Activated CD4-positive, alpha-beta T cell treated with anti-CD3 and anti-CD28 coated beads, Interleukin-2, Interleukin-4, amounts not matched to agents 100 ng/mL and 50 ng/mL, durations not matched to agents 16 hours and 8 hours (primary cell): ENCODE measurements around the gene KRT81.
"Not testable (repeated sequence)": the region's sequence is repeated elsewhere in the genome, so short reads cannot be mapped to it uniquely, and the experiment has no call there.

Experiments
- DNase-seq: peaks from one replicate; pipeline ENCODE4 v3.0.0-alpha.2; 2020; ENCODE audit warnings: low spot score

KRT81 gene

GRCh38 chr12:52296572-52297215 lies 5.4 kb upstream of the KRT81 start:
- DNase-seq = no peak

GRCh38 chr12:52295663-52296062 lies 4.3 kb upstream of the KRT81 start:
- DNase-seq = no peak

- DNase-seq = no peak
Observed at GRCh38 chr12:52294803-52295202, 3.5 kb upstream of the KRT81 start.

GRCh38 chr12:52293926-52294325 lies 2.6 kb upstream of the KRT81 start:
- DNase-seq = no peak

GRCh38 chr12:52290483-52291134 lies 725 bp downstream of the KRT81 start:
- not testable (repeated sequence) for DNase-seq

GRCh38 chr12:52287816-52288805 lies 3.2 kb downstream of the KRT81 start:
- not testable (repeated sequence) for DNase-seq

GRCh38 chr12:52286857-52287785 lies 4.2 kb downstream of the KRT81 start:
- DNase-seq = not testable (repeated sequence)

GRCh38 chr12:52285851-52286530 lies 5.3 kb downstream of the KRT81 start:
- no peak for DNase-seq

- no peak for DNase-seq
Observed at GRCh38 chr12:52285172-52285745, 6.1 kb downstream of the KRT81 start.

- no peak for DNase-seq
Observed at GRCh38 chr12:52284562-52285171, 6.7 kb downstream of the KRT81 start.

GRCh38 chr12:52280796-52281560 lies 10.4 kb downstream of the KRT81 start:
- no peak for DNase-seq

- no peak for DNase-seq
Observed at GRCh38 chr12:52280319-52280795, 11.0 kb downstream of the KRT81 start.

GRCh38 chr12:52279422-52280318 lies 11.7 kb downstream of the KRT81 start:
- DNase-seq = no peak

- peak; percentile 75 for DNase-seq
Observed at GRCh38 chr12:52278575-52279421, 12.5 kb downstream of the KRT81 start.

GRCh38 chr12:52277486-52278245 lies 13.7 kb downstream of the KRT81 start:
- no peak for DNase-seq

GRCh38 chr12:52275686-52276085 lies 15.6 kb downstream of the KRT81 start:
- no peak for DNase-seq
